ENCODE results near the gene TSPAN16. TPM values are rescaled to one million over a fixed set of nuclear protein-coding genes. Genes with fewer than 3 reads are reported as not detected.

Gene TSPAN16
- total RNA-seq, 1 donor from 2014 or later, result not detected

DNA sequence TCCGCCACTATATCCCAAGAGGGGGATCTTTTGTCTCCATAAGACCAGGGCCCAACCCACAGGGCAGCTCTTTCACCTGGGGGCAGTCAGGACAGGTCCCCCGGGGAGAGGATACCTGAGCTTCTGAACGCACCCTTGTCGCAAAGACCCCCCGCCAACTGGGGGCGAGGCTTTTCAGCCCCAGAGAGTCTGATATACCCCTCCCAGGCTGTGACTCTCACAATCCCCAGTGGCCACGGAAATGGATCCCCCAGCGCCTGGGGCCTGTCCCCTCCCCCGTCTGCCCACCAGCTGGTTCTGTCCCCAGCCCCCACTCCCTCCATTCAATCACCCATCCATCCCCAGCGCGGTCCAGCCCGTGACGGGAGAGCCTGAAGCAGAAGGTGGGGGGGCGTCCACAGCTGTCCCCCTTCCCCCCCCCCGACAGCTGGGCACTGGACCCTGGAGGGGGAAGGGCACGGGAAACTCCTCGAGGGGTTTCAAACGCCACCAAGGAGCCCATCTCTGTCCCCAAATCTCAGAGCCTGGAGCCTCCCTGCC, 34.5 kb upstream of the TSPAN16 start:
- H3K27me3 Mint-ChIP-seq (ENCODE audit: low read depth), result peaks cover 39% of the 10 kb centered on the region
- intact Hi-C loops (cut with micrococcal nuclease), result no loop called here
- H3K4me3 Mint-ChIP-seq (ENCODE audit: low read depth), result peak overlapping the region; percentile 58

GRCh38 chr19:11261971-11262839, 33.8 kb upstream of the TSPAN16 start, which contains the start of gene DOCK6:
DOCK6 (minus strand) TSS chr19:11262524; CDS start chr19:11262440, 84 bp downstream.
- no peak for DNase-seq (ENCODE audit: low spot score)
- intact Hi-C loops (cut with micrococcal nuclease), result no loop called here
- Mint-ChIP-seq H3K4me3 (ENCODE audit: low read depth) (peak within 1 kb of the TSS; percentile 58), H3K36me3 (ENCODE audit: low read depth) (no peaks in the 10 kb centered on the region), H3K27me3 (ENCODE audit: low read depth) (peaks cover 46% of the 10 kb centered on the region), H3K9me3 (no peaks in the 10 kb centered on the region), H3K4me1 (ENCODE audit: low read depth) (peaks cover 2% of the 10 kb centered on the region), H3K27ac (no peak within 1 kb of the TSS)

More for the DNA sequence above, 34.5 kb upstream of the TSPAN16 start:
- peaks cover 2% of the 10 kb centered on the region for H3K4me1 Mint-ChIP-seq (ENCODE audit: low read depth)
- DNase-seq (ENCODE audit: low spot score), result no peak
- H3K36me3 Mint-ChIP-seq (ENCODE audit: low read depth), result no peaks in the 10 kb centered on the region
- no peak overlapping the region for H3K27ac Mint-ChIP-seq
- H3K9me3 Mint-ChIP-seq, result no peaks in the 10 kb centered on the region

- intact Hi-C loops (cut with micrococcal nuclease), result no loop called here
- Mint-ChIP-seq H3K4me1 (ENCODE audit: low read depth) (peaks cover 2% of the 10 kb centered on the region), H3K9me3 (no peaks in the 10 kb centered on the region), H3K27me3 (ENCODE audit: low read depth) (peaks cover 57% of the 10 kb centered on the region), H3K36me3 (ENCODE audit: low read depth) (no peaks in the 10 kb centered on the region), H3K4me3 (ENCODE audit: low read depth) (no peak overlapping the region), H3K27ac (no peak overlapping the region)
- no peak for DNase-seq (ENCODE audit: low spot score)
Observed at GRCh38 chr19:11263726-11264125, 32.2 kb upstream of the TSPAN16 start.

DNA sequence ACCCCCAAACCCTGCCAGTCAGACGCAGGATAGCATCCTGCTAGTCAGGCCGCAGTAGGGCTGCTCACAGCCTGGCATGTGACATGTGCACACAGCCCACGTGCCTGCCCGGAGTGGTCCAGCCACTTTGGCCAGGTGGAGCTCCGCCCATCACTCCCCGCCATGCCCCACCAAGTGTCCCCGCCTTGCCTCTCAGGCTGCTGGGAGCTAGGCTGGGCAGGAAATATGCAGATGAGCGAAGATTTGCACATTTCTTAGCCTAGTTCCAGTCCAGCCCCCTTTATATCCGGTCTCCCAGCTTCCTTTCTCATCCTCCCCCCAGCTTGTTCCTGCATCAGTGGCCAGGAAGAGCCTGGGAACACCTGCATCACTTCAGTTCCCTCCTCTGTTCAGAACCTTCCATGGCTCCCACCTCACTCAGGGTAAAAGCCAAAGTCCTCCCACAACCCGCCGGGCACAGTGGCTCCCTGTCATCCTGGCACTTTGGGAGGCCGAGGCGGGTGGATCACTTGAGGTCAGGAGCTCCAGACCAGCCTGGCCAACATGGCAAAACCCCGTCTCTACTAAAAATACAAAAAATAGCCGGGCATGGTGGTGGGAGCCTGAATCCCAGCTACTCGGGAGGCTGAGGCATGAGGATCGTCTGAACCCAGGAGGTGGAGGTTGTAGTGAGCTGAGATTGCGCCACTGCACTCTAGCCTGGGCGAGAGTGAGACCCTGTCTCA, 31.3 kb upstream of the TSPAN16 start:
- DNase-seq (ENCODE audit: low spot score), result no peak

DNA sequence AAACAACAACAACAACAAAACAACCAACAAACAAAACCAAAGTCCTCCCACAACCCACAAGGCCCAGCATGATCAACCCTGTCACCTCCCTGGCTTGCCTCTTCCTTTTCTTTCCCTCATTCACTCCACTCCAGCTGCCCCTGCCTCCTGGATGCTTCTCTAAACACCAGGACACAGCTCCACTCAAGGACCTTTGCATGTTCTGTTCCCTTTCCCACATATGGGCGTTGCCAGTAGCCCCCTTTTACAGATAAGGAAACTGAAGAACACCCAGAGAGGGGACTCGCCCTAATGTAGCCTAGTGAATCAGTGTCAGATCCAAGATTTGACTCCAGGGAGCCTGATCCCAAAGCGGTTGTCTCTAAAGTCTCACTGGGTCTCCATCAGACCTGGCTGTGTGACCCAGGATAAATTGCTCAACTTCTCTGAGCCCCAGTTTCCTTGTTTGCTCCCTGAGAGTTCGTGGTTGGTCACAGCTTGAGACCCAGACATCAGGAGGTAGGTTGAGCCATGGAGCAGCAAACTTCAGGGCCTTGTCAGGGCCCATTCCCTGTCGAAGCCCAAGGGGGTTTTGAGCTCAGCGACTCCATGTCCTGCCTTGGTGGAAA, 30.7 kb upstream of the TSPAN16 start:
- H3K36me3 Mint-ChIP-seq (ENCODE audit: low read depth), result no peaks in the 10 kb centered on the region
- peaks cover 58% of the 10 kb centered on the region for H3K27me3 Mint-ChIP-seq (ENCODE audit: low read depth)
- no peak for DNase-seq (ENCODE audit: low spot score)
- intact Hi-C loops (cut with micrococcal nuclease), result no loop called here
- no peak overlapping the region for H3K27ac Mint-ChIP-seq
- peak overlapping the region; percentile 30 for H3K4me3 Mint-ChIP-seq (ENCODE audit: low read depth)
- peaks cover 2% of the 10 kb centered on the region for H3K4me1 Mint-ChIP-seq (ENCODE audit: low read depth)
- H3K9me3 Mint-ChIP-seq, result no peaks in the 10 kb centered on the region

More for the DNA sequence above, 31.3 kb upstream of the TSPAN16 start:
- no peaks in the 10 kb centered on the region for H3K36me3 Mint-ChIP-seq (ENCODE audit: low read depth)
- peaks cover 2% of the 10 kb centered on the region for H3K4me1 Mint-ChIP-seq (ENCODE audit: low read depth)
- no peak overlapping the region for H3K27ac Mint-ChIP-seq
- no peaks in the 10 kb centered on the region for H3K9me3 Mint-ChIP-seq
- H3K27me3 Mint-ChIP-seq (ENCODE audit: low read depth), result peaks cover 62% of the 10 kb centered on the region
- no peak overlapping the region for H3K4me3 Mint-ChIP-seq (ENCODE audit: low read depth)
- intact Hi-C loops (cut with micrococcal nuclease), result no loop called here

DNA sequence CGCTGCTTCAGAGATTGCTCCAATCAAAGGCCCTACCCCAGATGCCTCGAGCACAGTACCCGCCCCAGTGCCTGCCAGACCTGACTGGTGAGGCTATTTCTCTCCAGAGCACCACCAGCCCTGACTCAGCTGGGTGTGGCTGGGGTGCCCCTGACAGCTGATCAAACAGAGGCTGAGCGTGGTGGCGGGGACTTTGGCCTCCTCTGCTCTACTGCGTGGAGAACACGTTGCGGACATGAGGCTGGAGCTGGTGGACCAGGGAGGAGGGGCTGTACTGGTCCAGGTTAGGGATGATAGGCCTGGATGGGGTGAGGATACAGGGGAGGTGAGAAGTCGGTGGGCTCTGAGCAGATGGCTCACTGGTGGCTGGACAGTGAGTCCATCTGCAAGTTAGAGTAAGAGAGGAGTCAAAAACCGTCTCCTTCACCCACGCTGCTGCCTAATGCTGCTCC, 30.1 kb upstream of the TSPAN16 start:
- H3K36me3 Mint-ChIP-seq (ENCODE audit: low read depth), result no peaks in the 10 kb centered on the region
- intact Hi-C loops (cut with micrococcal nuclease), result no loop called here
- no peak overlapping the region for H3K4me3 Mint-ChIP-seq (ENCODE audit: low read depth)
- H3K4me1 Mint-ChIP-seq (ENCODE audit: low read depth), result peaks cover 2% of the 10 kb centered on the region
- no peak overlapping the region for H3K27ac Mint-ChIP-seq
- no peaks in the 10 kb centered on the region for H3K9me3 Mint-ChIP-seq
- DNase-seq (ENCODE audit: low spot score), result no peak
- peaks cover 57% of the 10 kb centered on the region for H3K27me3 Mint-ChIP-seq (ENCODE audit: low read depth)

- H3K9me3 Mint-ChIP-seq, result no peaks in the 10 kb centered on the region
- peaks cover 50% of the 10 kb centered on the region for H3K27me3 Mint-ChIP-seq (ENCODE audit: low read depth)
- DNase-seq (ENCODE audit: low spot score), result no peak
- no peak overlapping the region for H3K27ac Mint-ChIP-seq
- intact Hi-C loops (cut with micrococcal nuclease), result no loop called here
- H3K36me3 Mint-ChIP-seq (ENCODE audit: low read depth), result no peaks in the 10 kb centered on the region
- no peak overlapping the region for H3K4me3 Mint-ChIP-seq (ENCODE audit: low read depth)
- H3K4me1 Mint-ChIP-seq (ENCODE audit: low read depth), result no peaks in the 10 kb centered on the region
Observed at GRCh38 chr19:11267316-11268085, 28.5 kb upstream of the TSPAN16 start.

DNA sequence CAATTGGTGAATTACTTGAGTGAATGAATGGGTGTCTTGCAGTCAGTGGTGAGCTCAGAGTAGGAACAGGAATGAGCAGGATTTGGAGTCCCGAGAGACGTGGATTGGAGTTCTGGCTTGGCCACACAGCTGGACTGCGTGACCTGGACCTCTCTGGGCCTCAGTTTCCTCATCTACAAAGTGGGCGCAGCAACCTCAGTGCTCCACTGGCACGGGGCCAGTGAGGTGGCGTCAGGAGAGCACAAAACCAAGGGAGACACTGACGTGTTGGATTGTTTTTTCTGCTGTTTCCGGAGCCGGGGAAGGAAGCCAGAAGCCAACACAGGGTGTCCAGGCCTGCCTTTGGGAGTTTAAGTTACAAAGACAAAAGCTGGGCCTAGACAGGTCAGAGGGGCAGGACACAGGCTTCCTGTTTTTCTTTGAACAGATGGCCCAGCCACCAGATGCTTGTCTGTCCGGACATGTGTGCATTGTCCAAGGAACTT, 27.1 kb upstream of the TSPAN16 start:
- Mint-ChIP-seq H3K27me3 (ENCODE audit: low read depth) (peaks cover 46% of the 10 kb centered on the region), H3K4me1 (ENCODE audit: low read depth) (no peaks in the 10 kb centered on the region), H3K27ac (no peak overlapping the region), H3K36me3 (ENCODE audit: low read depth) (no peaks in the 10 kb centered on the region), H3K9me3 (no peaks in the 10 kb centered on the region), H3K4me3 (ENCODE audit: low read depth) (no peak overlapping the region)
- DNase-seq (ENCODE audit: low spot score), result no peak
- intact Hi-C loops (cut with micrococcal nuclease), result no loop called here

GRCh38 chr19:11269408-11269807, 26.6 kb upstream of the TSPAN16 start:
- no peaks in the 10 kb centered on the region for H3K9me3 Mint-ChIP-seq
- no peak overlapping the region for H3K4me3 Mint-ChIP-seq (ENCODE audit: low read depth)
- H3K36me3 Mint-ChIP-seq (ENCODE audit: low read depth), result no peaks in the 10 kb centered on the region
- no peak overlapping the region for H3K27ac Mint-ChIP-seq
- peaks cover 50% of the 10 kb centered on the region for H3K27me3 Mint-ChIP-seq (ENCODE audit: low read depth)
- intact Hi-C loops (cut with micrococcal nuclease), result no loop called here
- no peaks in the 10 kb centered on the region for H3K4me1 Mint-ChIP-seq (ENCODE audit: low read depth)
- no peak for DNase-seq (ENCODE audit: low spot score)

- Mint-ChIP-seq H3K27me3 (ENCODE audit: low read depth) (peaks cover 38% of the 10 kb centered on the region), H3K4me3 (ENCODE audit: low read depth) (no peak overlapping the region), H3K27ac (no peak overlapping the region), H3K4me1 (ENCODE audit: low read depth) (no peaks in the 10 kb centered on the region), H3K36me3 (ENCODE audit: low read depth) (no peaks in the 10 kb centered on the region), H3K9me3 (no peaks in the 10 kb centered on the region)
- DNase-seq (ENCODE audit: low spot score), result no peak
- intact Hi-C loops (cut with micrococcal nuclease), result no loop called here
Observed at GRCh38 chr19:11273296-11273695, 22.7 kb upstream of the TSPAN16 start.

DNA sequence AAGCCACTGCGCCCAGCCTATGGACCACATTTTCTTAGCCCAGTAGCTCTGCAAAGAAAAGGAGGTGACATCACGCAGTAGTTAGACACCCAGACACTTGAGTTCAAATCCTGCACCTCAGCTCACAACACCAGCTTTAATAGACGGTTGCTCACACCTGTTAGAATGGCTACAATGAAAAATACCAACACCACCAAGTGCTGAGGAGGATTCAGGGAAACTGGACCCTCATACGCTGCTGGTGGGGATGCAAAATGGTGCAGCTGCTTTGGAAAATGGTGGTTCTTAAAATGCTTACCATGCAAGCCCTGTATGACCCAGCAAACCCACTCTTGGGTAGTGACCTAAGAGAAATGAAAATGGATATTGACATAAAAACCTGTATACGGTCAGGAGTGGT, 22.0 kb upstream of the TSPAN16 start:
- no peak for DNase-seq (ENCODE audit: low spot score)
- H3K4me3 Mint-ChIP-seq (ENCODE audit: low read depth), result no peak overlapping the region
- H3K27me3 Mint-ChIP-seq (ENCODE audit: low read depth), result peaks cover 36% of the 10 kb centered on the region
- intact Hi-C loops (cut with micrococcal nuclease), result no loop called here
- no peaks in the 10 kb centered on the region for H3K36me3 Mint-ChIP-seq (ENCODE audit: low read depth)
- H3K4me1 Mint-ChIP-seq (ENCODE audit: low read depth), result no peaks in the 10 kb centered on the region
- H3K9me3 Mint-ChIP-seq, result no peaks in the 10 kb centered on the region
- no peak overlapping the region for H3K27ac Mint-ChIP-seq

DNA sequence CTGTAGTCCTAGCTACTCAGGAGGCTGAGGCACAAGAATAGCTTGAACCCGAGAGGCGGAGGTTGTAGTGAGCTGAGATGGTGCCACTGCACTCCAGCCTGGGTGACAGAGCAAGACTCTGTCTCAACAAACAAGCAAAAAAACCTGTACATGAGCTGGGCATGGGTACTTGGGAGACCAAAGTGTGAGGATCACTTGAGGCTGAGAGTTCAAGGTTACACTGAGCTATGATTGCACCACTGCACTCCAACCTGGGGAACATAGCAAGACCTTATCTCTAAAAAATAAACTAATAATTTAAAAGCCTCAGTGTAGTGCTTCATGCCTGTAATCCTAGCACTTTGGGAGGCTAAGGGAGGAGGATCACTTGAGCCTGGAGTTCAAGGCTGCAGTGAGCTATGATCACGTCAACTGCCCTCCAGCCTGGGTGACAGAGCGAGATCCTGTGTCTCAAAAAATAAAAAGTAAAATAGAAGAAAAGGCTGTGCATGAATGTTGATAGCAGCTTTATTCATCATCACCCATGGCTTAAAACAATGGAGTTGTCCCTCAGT, 21.4 kb upstream of the TSPAN16 start:
- H3K4me1 Mint-ChIP-seq (ENCODE audit: low read depth), result peaks cover 5% of the 10 kb centered on the region
- no peak for DNase-seq (ENCODE audit: low spot score)
- H3K36me3 Mint-ChIP-seq (ENCODE audit: low read depth), result no peaks in the 10 kb centered on the region
- H3K27ac Mint-ChIP-seq, result no peak overlapping the region
- intact Hi-C loops (cut with micrococcal nuclease), result no loop called here
- H3K27me3 Mint-ChIP-seq (ENCODE audit: low read depth), result peaks cover 34% of the 10 kb centered on the region
- no peak overlapping the region for H3K4me3 Mint-ChIP-seq (ENCODE audit: low read depth)
- no peaks in the 10 kb centered on the region for H3K9me3 Mint-ChIP-seq
